IPS-11a (cell line): ENCODE data around the gene AADACL4.
"Not testable (repeated sequence)": the region's sequence is repeated elsewhere in the genome, so short reads cannot be mapped to it uniquely, and the experiment has no call there.

Experiments used
- H3K4me3 ChIP-seq: one replicate; pipeline ENCODE4 v1.5.1; 2013; ENCODE audit warnings: low read depth, low read length, control low read depth

Gene AADACL4

DNA sequence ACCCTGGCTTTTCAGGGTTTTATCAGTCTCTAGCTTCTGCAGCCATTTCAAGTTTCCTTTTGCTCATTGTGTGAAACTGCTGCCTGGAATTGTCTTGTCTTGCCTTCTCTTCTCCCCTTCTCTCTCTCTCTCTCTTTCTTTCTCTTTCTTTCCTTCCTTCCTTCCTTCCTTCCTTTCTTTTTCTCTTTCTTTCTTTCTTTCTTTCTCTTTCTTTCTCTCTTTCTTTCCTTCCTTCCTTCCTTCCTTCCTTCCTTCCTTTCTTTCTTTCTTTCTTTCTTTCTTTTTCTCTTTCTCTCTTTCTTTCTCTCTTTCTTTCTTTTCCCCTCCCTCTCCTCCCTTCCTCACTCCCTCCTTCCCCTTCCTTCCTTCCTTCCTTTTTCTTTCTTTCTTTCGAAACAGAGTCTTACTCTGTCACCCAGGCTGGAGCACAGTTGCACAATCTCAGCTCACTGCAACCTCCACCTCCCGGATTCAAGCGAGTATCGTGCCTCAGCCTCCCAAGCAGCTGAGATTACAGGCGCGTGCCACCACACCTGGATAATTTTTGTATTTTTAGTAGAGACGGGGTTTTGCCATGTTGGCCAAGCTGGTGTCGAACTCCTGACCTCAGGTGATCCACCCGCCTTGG lies 14.1 kb downstream of the AADACL4 start:
- H3K4me3 ChIP-seq, result not testable (repeated sequence)

DNA sequence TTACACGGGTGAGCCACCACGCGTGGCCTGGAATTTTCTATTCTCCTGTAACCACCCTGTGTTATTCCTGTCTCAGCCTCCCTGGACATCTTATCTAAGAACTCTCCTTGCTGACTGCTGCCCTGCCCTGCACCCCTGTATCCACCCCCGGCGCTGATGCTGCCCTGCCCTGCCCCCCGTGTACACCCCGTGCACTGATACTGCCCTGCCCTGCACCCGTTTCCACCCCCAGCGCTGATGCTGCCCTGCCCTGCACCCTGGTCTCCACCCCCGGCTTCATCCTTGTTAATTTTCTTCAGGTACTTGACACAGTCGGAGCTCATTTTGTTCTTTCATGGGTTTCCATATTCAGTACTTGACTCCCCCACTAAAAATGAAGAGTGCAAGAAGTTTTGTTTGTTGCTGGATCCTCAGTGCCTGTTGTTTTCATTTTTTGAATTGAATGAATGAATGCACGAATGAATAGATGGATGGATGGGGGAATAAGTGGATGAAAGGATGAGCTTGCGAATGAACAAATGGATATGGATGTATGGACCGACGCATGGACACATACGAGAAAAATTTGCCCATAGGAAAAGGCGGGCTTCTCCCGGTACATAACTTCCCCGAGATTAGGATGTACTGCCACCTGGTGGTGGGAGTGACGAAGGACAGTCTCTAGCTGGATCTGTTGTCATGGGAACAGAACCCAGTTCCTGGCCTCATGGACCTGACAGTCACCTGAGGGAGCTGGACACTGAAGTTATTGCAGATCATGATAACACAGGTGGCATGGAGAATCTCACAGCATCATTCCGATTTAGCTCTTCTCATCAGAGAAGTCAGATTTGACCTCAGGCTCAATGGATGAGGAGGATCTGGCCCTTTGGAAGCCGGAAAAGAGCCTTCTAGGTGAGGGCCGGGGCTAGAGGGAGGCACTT lies 14.9 kb downstream of the AADACL4 start:
- no peak overlapping the region for H3K4me3 ChIP-seq

DNA sequence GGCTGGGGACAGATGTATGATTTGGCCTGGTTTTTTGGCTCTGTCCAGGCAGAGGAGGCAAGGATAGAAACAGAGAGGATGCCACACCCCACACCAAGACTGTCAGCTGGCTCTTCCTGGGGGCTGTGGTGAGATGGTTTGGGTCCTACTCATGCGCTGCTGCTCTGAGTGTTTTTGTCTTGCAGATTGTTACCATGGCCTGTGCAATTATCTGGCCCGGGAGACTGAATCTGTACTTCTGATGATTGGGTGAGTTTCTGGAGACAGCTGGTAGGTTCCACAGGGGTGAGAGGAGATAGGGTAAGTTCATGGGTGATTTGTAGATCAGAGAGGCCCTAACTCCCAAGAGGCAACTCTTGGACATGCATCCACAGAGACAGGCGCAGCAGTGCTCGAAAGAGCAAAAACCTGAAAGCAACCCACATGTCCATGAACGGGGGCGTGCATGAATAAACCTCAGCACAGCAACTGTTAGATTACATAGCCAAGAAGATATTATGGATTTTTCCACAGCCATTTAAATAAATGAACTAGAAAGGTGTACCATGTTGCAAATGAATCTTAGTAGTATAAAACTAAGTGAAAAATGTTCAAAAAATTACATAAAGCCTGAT lies 17.8 kb downstream of the AADACL4 start:
- H3K4me3 ChIP-seq, result no peak overlapping the region

DNA sequence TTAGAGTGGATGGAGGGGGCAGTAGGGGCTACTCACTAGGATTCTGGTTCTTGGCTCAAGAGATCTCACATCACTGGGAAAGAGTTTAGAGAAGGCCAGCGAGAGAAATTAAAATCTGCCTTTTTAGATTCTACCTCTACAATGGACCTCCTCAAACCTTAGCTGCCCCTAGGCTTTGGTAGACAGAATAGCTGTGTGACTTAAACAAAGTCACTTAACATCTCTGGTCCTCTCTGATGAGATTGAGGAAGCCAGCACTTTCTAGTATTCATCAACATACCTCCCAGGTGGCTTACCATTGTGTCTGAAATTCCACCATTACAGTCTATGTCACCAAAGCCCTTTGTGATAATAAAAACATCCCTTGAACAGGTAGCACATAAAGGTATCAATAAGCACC lies 18.7 kb downstream of the AADACL4 start:
- no peak overlapping the region for H3K4me3 ChIP-seq

DNA sequence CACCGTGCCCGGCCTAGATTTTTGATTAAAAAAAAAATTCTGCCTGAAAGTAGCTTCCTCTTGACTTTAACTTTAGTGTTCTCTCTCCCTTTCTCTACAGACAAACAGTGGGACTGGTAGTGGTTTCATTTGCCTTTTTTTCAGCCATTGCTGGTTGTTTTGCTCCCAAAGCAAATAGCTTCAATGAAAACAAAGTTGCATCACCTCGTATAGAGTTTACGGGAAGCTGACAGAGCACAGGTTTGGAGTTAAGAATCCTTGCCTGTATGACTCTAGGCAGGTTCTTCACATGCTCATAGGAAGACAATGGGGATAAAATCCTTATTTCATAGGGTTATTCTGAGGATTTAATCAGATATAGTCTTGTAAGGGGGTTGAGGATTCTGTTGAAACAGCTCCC lies 21.6 kb downstream of the AADACL4 start:
- no peak overlapping the region for H3K4me3 ChIP-seq

DNA sequence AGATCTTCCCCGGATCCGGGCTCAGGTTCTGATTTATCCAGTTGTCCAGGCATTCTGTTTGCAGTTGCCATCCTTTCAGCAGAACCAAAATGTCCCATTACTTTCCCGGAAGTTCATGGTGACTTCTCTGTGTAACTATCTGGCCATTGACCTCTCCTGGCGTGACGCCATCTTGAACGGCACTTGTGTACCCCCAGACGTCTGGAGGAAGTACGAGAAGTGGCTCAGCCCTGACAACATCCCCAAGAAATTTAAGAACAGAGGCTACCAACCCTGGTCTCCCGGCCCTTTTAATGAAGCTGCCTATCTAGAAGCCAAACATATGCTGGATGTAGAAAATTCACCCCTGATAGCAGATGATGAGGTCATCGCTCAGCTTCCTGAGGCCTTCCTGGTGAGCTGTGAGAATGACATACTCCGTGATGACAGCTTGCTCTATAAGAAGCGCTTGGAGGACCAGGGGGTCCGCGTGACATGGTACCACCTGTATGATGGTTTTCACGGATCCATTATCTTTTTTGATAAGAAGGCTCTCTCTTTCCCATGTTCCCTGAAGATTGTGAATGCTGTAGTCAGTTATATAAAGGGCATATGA lies 22.4 kb downstream of the AADACL4 start:
- no peak overlapping the region for H3K4me3 ChIP-seq

DNA sequence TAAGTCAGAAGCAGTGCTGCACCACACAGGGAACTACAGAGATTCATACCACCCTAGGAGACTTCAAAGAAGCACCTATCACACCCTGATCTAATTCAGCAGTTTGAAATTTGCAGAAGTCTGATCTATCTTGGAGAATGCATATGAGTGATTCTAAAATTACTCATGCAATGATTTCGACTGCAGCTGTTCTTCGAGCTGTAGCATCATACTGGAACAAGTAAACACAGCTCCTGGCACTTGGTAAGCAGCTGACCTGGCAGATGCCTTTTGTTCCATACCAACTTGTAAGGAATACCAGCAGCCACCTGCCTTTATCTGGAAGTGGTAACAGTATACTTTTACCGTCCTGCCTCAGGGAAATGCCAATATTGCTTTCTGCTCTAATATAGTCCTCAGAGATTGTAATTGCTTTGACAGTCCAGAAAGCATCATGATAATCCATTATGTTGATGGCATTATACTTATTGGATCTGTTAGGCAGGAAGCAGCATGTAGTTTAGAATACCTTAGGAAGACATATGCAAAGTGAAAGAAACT lies 25.7 kb downstream of the AADACL4 start:
- H3K4me3 ChIP-seq, result no peak overlapping the region

DNA sequence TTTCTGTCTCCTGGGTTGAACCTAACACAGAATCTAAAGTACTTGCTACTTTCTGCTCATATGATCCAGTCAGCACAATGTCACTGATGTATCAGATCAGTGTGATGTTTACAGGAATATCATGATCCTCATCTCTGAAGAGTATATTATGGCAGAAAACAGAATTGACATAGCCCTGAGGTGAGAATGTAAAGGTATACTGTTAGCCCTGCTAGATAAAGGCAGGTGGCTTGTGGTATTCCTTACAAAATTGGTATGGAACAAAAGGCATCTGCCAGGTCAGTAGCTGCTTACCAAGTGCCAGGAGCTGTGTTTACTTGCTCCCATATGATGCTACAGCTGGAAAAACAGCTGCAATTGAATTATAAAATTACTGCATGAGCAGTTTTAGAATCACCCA lies 30.5 kb downstream of the AADACL4 start:
- H3K4me3 ChIP-seq, result no peak overlapping the region

DNA sequence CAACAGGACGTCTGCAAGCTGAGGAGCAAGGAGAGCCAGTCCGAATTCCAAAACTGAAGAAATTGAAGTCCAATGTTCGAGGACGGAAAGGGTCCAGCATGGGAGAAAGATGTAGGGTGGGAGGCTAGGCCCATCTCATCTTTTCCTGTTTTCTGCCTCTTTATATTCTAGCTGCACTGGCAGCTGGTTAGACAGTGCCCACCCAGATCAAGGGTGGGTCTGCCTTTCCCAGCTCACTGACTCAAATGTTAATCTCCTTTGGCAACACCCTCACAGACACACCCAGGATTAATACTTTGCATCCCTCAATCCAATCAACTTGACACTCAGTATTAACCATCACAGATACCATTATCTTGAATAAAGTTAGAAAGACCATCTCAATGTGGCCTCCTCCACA lies 32.2 kb downstream of the AADACL4 start:
- not testable (repeated sequence) for H3K4me3 ChIP-seq

DNA sequence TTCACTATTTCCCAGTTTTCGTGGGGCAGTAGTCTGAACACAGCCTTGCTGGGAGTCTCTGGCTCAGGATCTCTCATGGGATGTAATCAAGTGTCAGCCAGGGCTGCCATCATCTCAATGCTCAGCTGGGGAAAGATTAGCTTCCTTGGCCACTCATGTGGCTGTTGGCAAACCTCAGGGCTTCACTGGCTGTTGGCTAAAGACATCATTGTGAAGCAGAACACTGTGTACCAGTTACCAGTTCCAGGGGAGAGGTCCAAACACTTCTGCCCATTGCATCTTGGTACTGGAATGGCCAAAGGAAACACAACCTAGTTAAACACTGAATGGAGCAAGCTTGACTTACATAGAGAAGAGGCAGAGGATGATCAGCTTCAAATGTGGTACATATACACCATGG lies 33.7 kb downstream of the AADACL4 start:
- H3K4me3 ChIP-seq, result no peak overlapping the region

DNA sequence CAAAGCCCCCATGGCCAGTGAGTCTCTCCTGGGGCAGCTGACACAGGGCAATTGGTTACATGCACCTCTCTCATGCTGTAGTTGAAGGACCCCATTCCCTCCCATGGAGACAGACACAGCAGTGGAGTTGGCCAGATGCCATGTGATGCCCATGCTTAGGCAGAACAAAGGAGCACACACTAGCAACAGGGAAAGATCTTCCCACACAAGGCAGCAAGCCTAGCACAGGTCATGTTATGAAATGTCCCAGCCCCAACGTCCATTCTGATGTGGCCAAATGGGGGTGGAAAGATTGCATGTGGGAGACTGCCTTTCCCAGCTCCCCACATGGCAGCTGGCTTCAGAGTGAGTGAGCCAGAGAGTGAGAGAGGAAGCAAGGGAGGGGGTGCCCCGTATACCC lies 34.5 kb downstream of the AADACL4 start:
- H3K4me3 ChIP-seq, result no peak overlapping the region

DNA sequence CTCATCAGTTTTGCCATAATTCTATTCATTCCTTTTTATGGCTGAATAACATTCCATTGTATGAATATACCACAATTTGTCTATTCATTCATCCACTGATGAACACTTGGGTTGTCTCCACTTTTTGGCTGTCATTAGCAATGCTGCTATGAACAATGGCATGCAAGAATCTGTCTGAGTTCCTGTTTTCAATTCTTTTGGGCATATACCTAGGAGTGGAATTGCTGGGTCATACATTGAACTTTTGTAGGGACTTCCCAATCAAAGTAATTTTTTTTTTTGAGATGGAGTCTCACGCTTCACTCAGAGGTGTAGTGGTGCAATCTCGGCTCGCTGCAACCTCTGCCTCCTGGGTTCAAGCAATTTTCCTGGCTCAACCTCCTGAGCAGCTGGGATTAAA lies 34.9 kb downstream of the AADACL4 start:
- H3K4me3 ChIP-seq, result no peak overlapping the region

DNA sequence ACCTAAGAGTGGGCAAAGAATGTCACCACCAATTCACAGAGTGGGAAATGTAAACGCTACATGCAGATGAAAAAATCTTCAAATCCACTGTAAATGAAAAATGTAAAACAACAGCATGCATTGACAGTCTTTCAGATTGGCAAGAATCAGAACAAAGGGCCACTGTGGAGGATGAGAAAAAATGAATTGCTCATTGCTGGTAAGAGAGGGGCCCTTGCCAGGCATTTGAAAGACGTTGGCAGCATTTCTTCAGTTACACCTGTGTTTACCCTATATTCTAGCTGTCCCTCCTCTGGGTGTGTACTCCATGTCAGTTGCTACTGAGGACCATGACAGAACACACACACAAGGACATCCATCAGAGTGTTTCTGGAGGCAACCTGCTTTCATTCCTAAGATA lies 46.3 kb downstream of the AADACL4 start:
- no peak overlapping the region for H3K4me3 ChIP-seq

DNA sequence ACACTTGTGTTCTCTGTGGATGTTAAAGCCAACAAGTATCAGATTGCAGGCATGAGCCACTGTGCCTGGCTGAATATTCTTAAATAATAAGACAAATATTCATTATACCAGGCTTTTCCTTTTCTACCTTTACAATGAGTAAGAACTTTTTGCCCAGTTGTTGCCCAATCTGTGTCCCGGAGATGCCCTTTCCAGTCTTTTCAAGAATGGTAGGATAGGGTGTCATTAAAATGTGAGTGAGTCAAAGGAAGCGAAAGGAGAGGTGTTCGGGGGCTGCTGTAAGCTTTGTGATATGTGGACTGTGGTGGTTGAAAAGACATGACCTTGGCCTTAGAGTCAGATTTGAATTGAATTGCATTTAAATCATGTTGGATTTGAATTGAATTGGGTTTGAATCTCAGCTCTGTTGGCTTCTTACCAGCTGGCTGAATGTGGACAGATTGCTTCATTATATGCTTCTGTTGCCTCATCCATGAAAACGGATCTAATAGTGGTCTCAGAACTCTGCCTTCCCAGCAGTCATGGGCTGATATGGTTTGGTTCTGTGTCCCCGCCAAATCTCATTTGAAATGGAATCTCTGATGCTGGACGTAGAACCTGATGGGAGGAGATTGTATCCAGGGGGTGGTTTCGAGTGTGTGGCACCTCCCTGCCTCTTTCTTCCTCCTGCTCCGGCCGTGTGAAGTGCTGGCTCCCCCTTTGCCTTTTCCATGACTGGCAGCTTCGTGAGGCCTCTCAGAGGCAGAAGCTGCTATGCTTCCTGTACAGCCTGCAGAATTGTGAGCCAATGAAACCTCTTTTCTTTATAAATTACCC lies 49.3 kb downstream of the AADACL4 start:
- H3K4me3 ChIP-seq, result no peak overlapping the region

DNA sequence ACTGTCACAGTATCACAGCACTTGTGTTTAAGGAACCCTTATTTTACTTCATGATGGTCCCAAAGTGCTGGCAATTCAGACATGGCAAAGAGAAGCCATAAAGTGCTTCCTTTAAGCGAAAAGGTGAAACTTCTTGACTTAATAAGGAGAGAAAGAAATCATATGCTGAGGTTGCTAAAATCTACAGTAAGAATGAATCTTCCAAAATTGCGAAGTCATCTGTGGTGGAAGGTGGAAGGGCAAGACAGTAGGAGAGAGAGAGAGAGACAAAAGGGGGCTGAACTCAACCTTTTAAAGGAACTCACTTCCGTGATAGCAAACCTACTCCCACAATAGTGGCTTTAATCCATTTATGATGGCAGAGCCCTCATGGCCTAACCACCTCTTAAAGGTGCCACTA lies 52.8 kb downstream of the AADACL4 start:
- H3K4me3 ChIP-seq, result no peak overlapping the region

DNA sequence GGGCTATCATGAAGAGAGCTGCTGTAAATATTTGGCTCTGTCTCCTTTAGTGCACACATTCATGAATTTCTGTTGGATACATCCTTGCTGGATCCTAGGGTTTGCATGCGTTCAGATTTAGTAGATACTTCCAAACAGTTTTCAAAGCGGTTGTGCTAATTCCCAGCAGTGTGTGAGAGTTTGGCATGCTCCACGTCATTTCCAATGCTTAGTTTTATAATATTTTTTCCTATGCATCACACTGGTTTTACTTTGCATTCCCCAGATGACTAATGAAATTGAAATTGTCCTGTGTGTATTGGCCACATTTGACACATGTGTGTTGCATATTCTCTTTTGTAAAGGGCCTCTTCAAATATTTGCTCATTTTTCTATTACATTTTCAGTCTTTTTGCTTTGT lies 53.5 kb downstream of the AADACL4 start:
- no peak overlapping the region for H3K4me3 ChIP-seq

DNA sequence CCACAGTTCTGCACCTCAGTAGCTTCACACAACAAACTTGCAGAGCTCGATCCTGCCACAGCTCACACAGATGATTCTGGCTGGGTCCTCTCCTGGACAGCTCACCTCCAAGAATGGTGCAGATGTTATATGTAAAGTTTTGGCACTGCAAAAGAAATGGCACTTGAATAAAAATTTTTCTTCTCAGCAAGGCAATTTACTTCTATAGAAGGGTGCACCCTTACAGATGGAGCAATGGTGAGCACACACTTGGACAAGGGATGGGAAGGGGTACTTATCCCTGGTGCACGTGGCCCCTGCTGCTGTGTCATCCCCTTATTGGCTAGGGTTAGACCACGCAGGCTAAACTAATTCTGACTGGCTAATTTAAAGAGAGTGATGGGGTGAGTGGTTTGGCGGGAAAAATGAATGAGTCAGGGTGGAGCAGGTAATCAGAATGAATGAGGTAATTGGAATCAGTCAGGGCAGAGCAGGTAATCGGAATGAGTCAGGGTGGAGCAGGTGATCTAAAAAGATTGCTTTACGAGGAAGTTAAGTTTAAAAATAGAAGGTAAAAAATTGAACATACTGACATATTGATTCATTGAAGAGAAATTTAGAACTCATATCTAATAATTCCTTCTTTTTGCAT lies 60.1 kb downstream of the AADACL4 start:
- no peak overlapping the region for H3K4me3 ChIP-seq

DNA sequence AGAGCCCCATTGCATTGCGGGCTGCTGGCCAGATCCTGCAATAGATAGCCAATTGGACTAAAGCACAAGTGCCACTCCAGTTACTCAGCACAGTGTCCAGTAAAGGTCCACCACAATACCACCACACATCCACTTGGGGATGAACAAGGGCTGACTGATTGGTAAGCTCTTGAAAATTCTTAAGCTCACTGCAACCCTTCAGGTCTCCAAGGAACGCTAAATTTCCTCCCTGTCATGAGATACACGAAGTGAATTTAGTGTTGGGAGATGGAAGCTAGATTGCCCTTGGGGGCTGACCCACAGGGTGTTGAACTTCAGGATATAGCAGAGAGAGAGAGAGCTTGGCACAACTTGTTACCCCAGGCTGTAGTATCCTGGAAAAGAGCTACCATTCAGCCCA lies 62.2 kb downstream of the AADACL4 start:
- H3K4me3 ChIP-seq, result no peak overlapping the region

DNA sequence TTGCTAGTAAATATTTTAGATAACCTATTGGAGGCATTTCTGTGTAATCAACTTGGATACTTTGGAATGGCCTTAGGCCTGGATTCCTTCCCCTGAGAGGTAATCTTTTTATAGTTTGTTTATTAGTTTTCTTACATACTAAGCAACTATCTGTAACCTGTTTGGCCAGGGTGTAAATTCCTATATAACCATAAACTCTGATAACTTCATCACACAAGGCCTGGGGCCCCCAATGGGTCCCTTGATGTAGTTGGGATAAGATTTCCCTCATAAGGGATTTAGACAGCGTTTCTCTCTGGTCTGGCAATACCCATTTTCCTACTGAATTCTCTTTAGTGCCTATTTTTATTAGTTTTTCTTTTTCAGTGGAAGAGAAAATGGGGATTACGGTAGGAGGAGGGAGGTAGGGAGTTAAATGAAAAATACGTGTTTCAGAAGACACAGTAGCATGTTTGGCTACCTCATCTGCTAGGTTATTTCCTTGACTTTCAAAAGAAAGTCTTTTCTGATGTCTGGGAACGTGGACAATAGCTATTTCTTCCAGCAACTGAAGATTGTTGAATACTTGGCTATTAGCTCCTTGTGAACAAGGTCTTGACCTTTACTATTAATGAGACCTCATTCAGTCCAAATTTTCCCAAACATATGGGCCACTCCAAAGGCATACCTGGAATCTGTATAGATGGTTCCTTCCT lies 64.7 kb downstream of the AADACL4 start:
- no peak overlapping the region for H3K4me3 ChIP-seq

DNA sequence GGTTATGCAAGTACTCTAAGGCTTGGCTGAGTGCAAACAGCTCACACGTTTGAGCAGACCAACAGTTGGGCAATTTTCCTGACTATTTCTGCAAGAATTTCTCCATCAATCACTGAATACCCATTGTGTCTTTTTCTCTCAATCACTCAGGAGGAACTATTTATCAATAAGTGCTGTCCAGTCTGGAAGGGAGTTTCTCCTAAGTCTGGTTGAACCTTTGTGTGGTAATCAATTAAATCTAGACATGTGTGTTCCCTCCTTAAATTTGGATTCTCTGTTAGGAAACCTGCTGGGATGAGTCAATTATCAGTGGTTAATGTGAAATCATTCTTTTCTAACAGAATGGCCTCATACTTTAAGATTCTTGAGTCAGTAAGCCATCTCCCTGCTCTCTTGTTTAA lies 65.2 kb downstream of the AADACL4 start:
- H3K4me3 ChIP-seq, result no peak overlapping the region
